Right ventricle myocardium inferior (tissue), 1 donor: ENCODE results near the gene KIAA1958. TPM values are rescaled to one million over a fixed set of nuclear protein-coding genes. Genes with fewer than 3 reads are reported as not detected.
"Not testable (repeated sequence)": the region's sequence is repeated elsewhere in the genome, so short reads cannot be mapped to it uniquely, and the experiment has no call there.

Experiments used
- ATAC-seq: fragments of 200-7000 bp; cut with Tn5 transposase; one replicate; pipeline ENCODE4 v1.9.1; 2020; ENCODE audit warnings: mild to moderate bottlenecking, moderate library complexity
- DNase-seq: peaks from one replicate; pipeline ENCODE4 v3.0.0; 2021; ENCODE audit errors: missing footprints
- intact Hi-C: fragments of 100-400 bp; cut with DNase I; formaldehyde crosslinking; loops from one replicate; pipeline ENCODE4 v1.11.0; 2022
- total RNA-seq: library from RNA; stranded (reverse); fragmentation: NEBNext Ultra II Directional; extraction: Animal tissue kit (Norgen Biotek cat#: 25700); gene quantifications from one replicate; pipeline ENCODE4 v1.2.1, GENCODE V29; 2021
- donor health status: DM: no; HTN: yes; CAD: no; lungs with severe emphysema.

KIAA1958 gene
- total RNA-seq, 1 donor from 2014 or later, result 5.0 TPM

DNA sequence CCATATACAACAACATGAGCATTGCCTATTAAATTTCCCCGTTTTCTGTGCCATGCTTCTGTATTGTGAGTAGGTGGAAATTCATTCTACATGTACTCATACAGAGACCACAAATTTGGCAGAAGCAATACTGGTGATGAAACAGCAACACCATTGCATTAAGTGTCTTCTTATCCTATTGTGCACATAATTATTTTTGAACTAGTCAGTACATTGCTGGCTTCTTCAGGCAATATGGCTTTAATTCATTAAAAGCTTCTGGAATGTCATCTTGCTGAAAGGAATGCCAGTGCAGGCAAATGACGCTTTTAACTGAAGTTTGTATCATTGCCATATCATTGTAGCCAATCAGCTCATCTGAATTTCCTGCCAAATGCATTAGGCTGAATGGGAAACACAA, 82.6 kb downstream of the KIAA1958 start:
- intact Hi-C loops, result no loop called here
- DNase-seq, result no peak
- ATAC-seq, result no peak

DNA sequence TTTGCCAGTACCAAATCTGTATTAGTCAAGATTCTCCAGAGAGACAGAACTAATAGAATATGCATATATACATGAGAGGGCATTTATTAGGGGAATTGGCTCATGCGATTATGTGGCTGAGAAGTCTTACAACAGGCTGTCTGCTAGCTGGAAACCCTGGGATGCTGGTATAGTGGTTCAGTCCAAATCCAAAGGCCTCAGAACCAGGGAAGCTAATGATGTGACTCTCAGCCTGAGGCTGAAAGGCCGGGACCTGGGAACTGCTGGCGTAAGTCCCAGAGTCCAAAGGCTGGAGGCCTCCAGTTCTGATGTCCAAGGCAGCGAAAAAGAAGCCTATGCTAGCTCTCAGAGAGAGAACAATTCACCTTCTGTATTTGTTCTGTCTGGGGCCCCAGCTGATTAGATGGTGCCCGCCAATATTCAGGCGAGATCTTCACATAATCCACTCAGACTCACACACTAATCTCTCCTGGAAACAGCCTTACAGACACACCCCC, 84.1 kb downstream of the KIAA1958 start:
- ATAC-seq (peak; percentile 31), DNase-seq (no peak)
- intact Hi-C loops, result no loop called here

DNA sequence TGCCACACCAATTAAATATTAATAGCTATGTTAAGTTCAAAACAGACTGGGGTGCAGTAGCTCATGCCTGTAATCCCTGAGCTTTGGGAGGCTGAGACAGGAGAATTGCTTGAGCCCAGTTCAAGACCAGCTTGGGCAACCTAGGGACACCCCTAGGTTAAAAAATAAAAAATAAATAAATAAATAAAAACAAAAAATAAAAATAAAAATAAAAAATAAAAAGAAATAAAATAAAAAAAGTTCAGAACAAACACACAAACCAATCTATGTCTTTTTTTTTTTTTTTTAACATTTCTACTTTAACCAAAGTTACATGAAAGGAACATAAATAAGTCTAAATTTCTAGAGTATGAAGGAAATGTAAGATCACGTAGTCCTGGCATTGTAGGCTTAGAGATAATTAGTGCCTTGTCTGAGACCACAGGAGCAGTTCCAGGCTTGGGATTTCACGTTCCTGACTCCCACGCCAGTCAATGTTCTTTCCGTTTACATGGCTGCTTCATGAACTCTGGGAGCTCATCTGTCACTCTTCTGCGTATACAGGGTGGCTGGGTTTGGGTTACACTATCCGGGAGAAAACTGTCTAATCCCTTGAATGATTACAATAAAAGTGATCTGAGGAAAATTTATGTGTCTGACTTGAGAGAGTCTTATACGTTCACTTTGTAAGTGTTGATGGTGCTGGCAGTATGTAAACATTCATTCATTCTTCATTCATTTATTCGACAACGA, 85.2 kb downstream of the KIAA1958 start:
- ATAC-seq (no peak), DNase-seq (no peak)
- intact Hi-C loops, result no loop called here

DNA sequence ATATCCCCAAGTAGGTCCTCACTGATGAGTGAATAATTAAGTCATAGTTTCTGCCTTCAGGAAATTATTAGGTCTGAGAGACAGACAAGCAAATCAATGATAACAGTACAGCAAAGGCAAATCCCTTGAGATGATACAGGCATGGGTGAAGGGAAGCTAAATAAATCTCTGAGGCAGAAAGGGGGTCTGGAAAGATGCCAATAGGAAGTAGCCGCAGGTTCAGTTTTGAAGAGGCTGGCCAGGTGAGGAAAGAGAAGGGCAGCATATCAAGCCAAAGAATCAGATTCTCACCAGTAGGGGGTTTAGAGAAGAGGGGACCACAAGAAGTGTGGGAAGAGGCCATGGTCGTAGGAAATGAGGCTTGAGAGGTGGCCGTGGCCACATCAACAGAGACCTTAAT, 85.8 kb downstream of the KIAA1958 start:
- ATAC-seq, result no peak
- intact Hi-C loops, result no loop called here
- DNase-seq, result no peak

DNA sequence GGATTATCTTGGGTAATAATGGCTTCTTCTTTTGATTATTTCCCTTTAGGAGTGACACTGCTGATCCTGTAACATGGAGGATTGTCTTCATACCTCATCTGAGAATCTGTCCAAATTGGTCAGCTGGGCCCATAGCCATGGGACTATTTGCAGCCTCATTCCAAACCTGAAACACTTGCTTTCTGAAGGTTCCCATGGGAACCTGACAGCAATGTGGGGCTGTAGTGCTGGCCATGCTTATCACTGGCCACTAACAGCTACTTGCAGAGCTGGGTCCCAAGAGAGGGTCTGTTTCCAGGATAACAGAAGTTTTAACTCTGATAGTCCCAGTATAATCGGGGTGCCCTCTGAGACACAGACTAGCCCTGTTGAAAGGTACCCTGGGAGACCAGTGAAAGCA, 87.4 kb downstream of the KIAA1958 start:
- ATAC-seq, result no peak

DNA sequence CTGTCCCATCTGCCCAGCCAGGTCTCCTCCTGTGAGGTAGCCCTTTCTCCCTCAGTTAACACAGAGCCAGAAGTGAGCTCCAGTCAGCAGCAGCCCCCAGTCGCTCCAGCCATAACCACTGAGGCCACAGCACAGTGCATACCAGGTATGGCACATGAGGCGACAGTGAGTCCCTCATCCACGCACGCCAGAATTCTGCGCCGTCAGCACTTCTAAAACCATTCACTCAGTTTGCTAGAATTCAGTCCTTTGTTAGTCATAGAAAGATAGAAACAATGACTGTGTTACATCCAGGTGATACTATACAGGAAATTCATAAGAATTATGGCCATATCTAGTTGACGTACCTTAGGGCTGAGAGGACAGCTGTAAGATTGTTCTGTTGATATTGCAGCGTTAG, 88.5 kb downstream of the KIAA1958 start:
- ATAC-seq (no peak), DNase-seq (no peak)
- intact Hi-C loops, result no loop called here

More for the DNA sequence above, 87.4 kb downstream of the KIAA1958 start:
- no peak for DNase-seq
- intact Hi-C loops, result no loop called here

DNA sequence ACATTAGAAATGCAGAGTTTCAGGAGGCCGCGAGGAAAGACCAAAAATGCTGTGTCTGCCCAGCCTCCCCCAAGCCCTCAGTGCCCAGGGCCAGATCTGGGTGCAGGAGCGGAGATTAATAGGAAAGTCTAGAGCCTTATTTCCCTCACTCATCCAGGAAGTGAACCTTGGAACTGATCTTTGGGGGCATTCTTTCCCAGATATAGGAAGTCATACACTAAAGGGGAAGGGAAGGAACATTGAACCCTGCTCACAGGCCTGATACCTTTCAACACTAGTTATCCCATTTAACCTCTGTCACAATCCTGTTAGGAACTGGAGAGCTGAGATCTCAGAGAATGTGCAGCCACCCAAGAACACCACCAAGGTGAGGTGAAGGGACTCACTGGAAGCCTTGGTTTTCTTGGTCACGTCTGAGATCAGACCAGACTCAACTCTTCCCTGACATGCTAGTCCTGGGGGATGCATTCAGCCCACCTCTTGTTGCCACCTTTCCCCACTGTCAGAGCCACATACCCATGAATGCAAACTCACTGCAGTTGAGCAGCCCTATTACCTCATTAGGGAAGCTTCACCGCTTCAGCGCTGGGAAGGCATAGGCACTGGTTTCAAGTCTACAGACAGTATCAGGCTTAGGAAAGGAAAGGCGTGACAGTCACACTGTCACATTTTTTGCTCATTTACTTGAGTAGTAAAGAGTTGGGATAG, 95.0 kb downstream of the KIAA1958 start:
- intact Hi-C loops, result no loop called here
- no peak for ATAC-seq

DNA sequence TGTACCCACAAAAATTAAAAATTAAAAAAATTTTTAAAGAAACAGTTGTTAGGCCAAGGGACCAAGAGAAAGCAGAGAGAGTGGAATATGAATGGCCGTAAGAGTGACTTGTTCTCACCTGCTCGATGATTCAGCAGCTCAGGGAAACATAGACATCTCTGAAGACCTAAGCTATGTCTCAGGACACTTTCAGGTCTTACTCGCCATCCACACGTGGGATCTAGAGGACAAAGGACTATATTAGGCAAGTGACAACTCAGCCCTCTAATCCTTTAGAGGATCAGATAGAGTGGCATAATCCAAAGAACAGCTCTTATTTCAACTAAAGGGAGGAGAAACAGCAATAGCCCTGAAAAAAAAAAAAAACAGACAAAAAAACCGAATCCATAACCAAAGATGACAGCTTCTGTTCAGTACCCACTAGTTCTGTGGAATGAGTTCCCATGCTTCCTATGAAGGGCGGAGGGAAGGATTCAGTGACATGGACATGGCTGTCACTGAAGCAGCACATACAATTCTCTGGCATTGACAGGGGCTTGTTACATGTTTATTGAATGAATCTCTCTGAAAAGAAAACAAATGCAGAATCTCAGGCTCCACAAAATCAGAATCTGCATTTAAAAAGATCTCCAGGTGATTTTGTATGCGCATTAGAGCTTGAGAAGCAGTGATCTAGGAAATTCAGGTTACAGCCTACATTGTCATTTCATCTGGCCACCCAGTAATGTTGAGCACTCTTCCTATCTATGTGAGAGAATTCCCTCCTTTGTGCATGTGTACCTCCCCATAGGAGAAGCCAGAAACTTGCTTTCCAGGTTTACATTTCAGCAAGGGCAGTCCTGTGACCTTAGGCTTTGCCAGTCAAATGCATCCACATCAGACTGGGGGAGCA, 96.0 kb downstream of the KIAA1958 start:
- ATAC-seq, result no peak
- DNase-seq, result no peak
- intact Hi-C loops, result no loop called here

More for the DNA sequence above, 95.0 kb downstream of the KIAA1958 start:
- DNase-seq, result no peak

DNA sequence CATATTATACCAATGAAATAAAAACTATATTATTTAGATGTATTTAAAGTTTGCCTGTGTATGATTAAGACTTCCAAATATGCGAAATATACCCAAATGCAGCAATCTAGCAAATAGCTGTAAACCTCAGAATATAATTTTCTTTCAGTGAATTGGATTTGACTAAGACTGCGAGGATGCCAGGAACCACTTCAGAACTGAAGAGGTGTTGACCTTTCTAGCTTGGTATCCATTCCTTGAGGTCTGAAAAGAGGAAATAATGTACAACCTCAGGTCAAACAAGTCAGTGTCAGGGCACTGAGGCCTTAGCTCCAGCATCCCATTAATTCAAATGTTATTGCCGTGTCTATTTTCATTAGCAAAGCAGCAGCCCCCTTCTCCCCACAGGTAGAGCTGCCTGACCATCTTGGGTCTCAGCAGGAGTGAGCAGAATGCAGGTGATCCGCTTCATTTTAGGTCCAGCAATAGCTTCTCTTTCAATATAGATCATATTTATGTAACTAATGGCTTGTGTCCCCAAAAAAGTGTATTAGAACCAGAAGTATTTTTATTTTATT, 100.0 kb downstream of the KIAA1958 start:
- DNase-seq (no peak), ATAC-seq (no peak)
- intact Hi-C loops, result no loop called here

DNA sequence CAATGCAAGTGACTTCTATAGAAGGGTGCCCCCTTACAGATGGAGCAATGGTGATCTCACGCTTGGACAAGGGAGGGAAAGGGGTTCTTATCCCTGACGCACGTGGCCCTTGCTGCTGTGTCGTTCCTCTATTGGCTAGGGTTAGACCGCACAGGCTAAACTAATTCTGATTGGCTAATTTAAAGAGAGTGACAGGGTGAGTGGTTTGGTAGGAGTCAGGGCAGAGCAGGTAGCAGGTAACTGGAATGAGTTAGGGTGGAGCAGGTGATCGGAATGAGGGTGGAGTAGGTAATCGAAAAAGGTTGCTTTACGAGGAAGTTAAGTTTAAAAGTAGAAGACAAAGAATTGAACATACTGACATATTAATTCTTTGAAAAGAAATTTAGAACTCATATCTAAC, 105.2 kb downstream of the KIAA1958 start:
- intact Hi-C loops, ATAC-seq, DNase-seq: not testable (repeated sequence)

DNA sequence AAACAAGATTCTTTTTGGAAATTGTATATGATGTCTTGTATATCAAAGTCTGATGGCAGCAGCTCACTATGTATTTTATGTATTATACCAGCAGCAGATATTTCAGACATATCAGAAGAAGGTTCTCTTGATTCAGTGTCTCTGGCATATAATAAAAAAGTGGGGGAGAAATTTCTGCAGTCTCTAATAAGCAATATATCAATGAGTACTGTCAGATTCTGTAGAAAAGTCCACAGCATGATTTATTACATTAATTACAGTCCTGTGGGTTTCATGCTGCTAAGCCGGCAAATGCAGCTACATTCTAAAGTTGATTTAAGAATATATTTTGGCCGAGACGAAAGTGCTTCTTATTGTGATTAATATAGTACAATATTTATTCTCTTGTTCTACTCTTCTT, 113.1 kb downstream of the KIAA1958 start:
- intact Hi-C loops, result no loop called here

DNA sequence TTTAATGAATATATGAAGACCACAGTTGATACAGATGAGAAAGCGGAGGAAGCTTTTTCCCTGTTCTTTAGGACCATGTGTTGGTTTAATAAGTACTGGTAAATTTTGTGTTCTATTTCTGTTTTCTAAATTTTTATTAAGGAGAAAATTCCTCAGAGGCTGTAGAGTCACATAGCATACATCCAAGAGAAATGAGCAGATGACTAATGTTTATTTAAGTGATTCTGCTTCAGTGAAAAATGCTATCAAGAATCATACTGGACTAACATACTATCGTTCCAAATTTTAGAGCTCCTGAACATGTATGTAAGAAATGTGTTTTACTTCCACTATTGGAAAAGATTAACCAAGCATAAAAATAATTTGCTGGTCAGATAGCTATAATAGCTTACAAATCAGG, 115.0 kb downstream of the KIAA1958 start:
- DNase-seq, result no peak
- no peak for ATAC-seq
- intact Hi-C loops, result no loop called here

More for the DNA sequence above, 113.1 kb downstream of the KIAA1958 start:
- DNase-seq, result no peak
- no peak for ATAC-seq

DNA sequence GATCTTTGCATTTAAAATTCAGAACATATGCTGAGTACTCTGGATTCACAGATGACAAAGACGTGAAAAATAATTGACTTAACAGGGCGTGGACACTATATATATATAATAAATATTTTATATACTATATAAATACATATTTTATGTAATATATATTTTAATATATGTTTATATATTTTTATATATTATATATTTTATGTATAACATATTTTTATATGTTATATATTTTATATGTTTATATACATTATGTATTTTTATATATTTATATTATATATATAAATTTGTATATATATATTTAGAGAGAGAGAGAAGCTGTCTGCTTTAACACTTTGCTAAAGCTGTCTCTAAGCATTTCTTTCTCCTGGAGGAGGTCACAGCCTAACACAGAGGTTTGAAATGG, 118.2 kb downstream of the KIAA1958 start:
- no peak for ATAC-seq
- intact Hi-C loops, result no loop called here
- DNase-seq, result no peak

DNA sequence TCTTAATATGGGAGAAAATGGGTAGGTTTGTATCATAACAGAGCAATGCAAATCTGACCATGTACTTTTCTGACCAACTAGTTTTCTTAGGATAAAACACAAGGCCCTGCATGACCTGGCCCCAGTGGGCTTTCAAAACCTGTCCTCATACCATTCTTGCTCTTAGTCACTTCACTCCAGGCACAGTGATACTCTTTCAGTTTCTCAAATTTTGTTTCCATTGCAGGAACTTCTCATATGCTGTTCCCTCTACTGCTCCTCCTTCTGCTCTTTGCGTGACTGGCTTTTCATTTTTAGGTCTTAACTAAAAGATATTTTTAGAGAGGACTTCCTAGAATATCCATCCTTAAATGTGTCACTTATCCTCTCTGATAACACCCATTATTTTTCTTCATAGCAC, 118.9 kb downstream of the KIAA1958 start:
- intact Hi-C loops, result no loop called here

DNA sequence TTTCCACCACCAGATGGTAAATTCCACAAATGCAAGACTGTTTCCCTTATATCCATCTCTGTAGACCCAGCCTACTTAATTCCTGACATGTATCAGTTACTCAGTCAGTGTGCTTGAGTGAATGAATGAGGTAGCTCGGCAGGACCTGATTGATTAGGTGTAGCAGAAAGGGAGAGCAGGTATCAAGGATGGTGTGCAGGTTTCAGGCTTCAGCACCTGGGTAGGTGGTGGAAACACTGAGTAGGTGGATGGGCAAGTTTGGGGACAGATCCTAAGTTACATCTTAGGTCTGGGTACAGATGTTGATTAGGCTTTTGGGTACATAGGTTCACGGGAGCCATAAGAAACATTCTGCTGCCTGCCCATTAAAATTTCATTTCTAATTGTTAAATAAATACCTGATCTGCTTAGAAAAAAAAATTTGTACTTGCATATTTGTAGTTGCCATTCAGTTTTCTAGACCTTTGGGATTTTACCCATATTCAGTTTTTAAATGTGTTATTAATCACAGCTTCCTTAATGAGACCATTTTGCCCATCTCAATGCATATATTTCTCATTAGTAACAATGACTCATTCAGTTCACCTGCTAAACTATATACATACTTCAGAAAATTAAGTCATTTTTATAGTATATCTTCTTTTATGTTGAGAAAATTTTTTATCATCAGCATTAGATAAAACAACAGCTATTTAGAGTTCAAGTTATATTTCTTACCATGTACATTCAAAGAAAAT, 119.5 kb downstream of the KIAA1958 start:
- no peak for ATAC-seq
- no peak for DNase-seq
- intact Hi-C loops, result no loop called here

More for the DNA sequence above, 118.9 kb downstream of the KIAA1958 start:
- no peak for ATAC-seq
- no peak for DNase-seq

DNA sequence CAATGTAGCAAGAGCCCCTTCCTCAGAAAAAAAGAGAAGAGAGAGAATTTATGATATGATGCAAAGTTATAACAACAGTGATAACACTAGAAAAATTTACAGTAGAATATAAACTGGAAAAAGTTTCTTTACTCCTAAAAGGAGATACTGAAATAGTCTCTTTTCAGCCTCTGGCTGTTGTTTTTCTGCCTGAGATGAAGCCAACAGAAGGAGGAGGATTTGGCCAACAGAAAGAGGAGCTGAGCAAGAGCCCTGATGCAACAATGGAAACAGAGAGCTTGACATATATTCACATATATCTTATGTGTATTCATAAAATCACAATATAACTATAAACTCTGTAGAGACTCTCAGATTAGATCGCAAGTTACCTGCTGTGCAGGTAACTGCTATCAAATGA, 122.2 kb downstream of the KIAA1958 start:
- intact Hi-C loops, result no loop called here
- no peak for ATAC-seq

DNA sequence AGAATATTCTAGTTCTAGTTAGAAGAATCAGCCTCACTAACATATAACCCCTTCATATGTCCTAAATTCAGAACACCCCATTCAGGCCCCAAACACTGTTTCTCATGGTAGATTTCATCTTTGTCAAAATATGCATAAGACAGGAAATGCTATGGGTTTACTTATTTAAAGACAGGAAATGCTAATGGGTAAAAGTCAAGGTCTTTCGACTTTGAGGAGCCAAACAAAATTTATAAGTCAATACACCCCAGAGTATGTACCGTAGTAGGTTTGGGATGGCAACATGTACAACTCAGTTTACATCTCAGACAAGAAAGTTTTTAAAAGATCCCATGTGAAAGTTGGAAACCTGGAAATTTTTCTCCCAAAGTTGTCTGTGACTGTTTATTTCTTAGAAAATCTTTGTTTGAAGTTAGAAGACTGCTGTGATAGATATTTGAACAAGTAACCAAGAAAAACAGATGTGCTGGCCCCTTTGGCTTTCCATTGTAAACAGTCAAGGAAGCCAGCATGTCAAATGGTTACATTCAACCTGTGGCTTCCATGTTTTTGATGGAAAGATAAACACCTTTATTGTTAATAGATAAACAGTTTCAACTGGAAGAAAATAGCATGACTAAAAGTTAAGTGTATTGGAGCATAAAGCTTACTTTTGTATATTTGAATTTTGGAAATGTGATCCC, 129.1 kb downstream of the KIAA1958 start:
- DNase-seq (no peak), ATAC-seq (no peak)
- intact Hi-C loops, result no loop called here

More for the DNA sequence above, 122.2 kb downstream of the KIAA1958 start:
- DNase-seq, result no peak

DNA sequence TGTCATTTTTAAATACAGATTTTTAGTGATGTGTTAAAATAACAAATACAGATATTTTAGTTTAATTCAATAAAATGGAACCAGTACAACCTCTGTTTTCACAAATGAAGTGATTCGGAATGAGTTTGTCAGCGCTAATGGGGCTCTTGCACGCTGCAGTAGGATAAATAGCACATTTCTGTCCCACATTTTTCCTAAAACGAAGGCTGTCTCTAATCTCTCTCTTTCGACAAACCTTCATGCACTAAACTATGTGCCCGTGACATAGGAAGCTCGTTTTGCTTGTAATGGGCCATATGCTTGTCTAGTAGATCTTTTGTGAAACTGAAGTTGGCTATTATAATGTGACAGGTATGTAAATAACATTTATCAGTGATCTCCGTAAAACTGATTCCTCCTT, 130.7 kb downstream of the KIAA1958 start:
- intact Hi-C loops, result no loop called here
- no peak for DNase-seq
- ATAC-seq, result no peak
